Ovary (tissue), 9 donors: ENCODE measurements around the gene LRP2. TPM values are rescaled to one million over a fixed set of nuclear protein-coding genes. Genes with fewer than 3 reads are reported as not detected.

Experiments used
- DNase-seq, 5 donors: peaks; one replicate each; pipeline ENCODE4 v3.0.0-alpha.2; 2019 to 2020
- H3K27ac ChIP-seq, 2 donors: fragments of 200-600 bp; one replicate each; pipeline versions ENCODE4 v1.5.1 to v1.8.0; 2019 to 2022
- H3K27me3 ChIP-seq: fragments of 200-600 bp; one replicate; pipeline ENCODE4 v1.8.0; 2022
- H3K36me3 ChIP-seq: fragments of 200-600 bp; sonication (generic); one replicate; pipeline ENCODE4 v1.5.1; 2019
- H3K4me1 ChIP-seq: one replicate; pipeline ENCODE4 v1.8.1; 2013; ENCODE audit warnings: mild to moderate bottlenecking, moderate library complexity; ENCODE audit not compliant: insufficient read depth
- H3K4me3 ChIP-seq: fragments of 200-600 bp; sonication (generic); one replicate; pipeline ENCODE4 v1.5.1; 2017
- H3K9me3 ChIP-seq, 2 donors: fragments of 200-600 bp in 1 of 2; sonication (generic) in 1 of 2; one replicate each; pipeline versions ENCODE4 v1.5.1 to v1.8.1; 2013 to 2019; ENCODE audit warnings: mild to moderate bottlenecking in 1 of 2, moderate library complexity in 1 of 2
- EP300 ChIP-seq: sonication (generic); formaldehyde crosslinking; IDR thresholded peaks from one replicate; pipeline ENCODE4 v1.6.1; 2017; ENCODE audit warnings: antibody characterized with exemption
- POLR2A ChIP-seq: fragments of 450-650 bp; IDR thresholded peaks from one replicate; pipeline ENCODE4 v1.6.1; 2017; ENCODE audit warnings: antibody characterized with exemption, mild to moderate bottlenecking, moderate library complexity
- WGBS, 3 donors: extraction: QIAGEN DNeasy Blood & Tissue Kit in 1 of 3; methylation state at CpG; one replicate each; pipeline versions ENCODE4 v1.1.5 to v1.1.7; 2013 to 2017; 5-methylcytosine and 5-hydroxymethylcytosine counted together
- intact Hi-C, 4 donors: fragments of 100-400 bp; cut with DNase I; formaldehyde crosslinking; loops; one replicate each; pipeline versions ENCODE4 v1.11.0 to v1.15.1; 2022 to 2023
- polyA plus RNA-seq, 2 donors: library from polyadenylated mRNA; stranded (reverse); fragments of 200-250 nt in 1 of 2; fragments of 350-450 nt in 1 of 2; fragmentation: Illumina TruSeq in 1 of 2; extraction: RNeasy Lipid Tissue Mini Kit (QIAGEN cat#74804) in 1 of 2; gene quantifications; one replicate each; pipeline ENCODE4 v1.2.3, GENCODE V29; 2013 to 2014
- total RNA-seq, 7 donors: library from RNA; depleted of rRNA in 2 of 7; stranded (reverse); fragments of >200 nt in 2 of 7; fragmentation: NEBNext Ultra II Directional in 3 of 7; extraction: Animal tissue kit (Norgen Biotek cat#: 25700) in 3 of 7; gene quantifications; one replicate each; pipeline versions ENCODE4 v1.1.0 to v1.2.4, GENCODE V29; 2016 to 2023
- TF ChIP-seq, protein P1 (sequence below), 3 donors: fragments of 450-650 bp in 2 of 3; fragments of 200-600 bp in 1 of 3; IDR thresholded peaks; one replicate each; pipeline versions ENCODE4 v1.5.1 to v1.8.0; 2016 to 2022; ENCODE audit warnings: antibody characterized with exemption in 3 of 3, mild to moderate bottlenecking in 1 of 3
- donor health status: DM: no; HTN: no; CAD: no; lungs with moderate emphysema.
- donor health status: DM: no; HTN: no; CAD: no.
- donor health status: Bipolar disorder and iron deficiency.
- donor health status: DM: yes; HTN: yes; CAD: no.
- donor health status: DM: no; HTN: no; CAD: no.
- donor health status: DM: yes; HTN: yes; CAD: no.

Gene LRP2
- total and polyA plus RNA-seq, 9 donors: 0.01 to 13.4 (median 0.24) TPM

DNA sequence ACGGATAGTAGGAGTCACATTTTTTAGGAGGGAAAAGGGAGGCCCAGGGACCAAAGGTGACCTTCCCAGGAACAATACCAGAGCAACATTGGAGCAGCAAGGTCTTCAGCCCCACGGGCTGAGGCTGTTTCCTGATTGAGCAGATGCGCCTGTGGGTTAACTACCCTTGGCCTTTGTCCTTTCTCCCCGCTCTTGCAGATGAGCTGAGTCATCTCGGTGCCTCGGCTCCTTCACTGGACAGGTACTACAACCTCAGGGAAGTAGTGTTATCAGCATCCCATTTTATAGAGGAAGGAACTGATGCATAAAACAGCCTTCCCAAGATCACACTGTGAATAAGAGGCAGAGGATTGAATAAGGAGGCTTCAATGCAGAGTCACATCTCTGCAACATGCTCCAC is 249.5 kb downstream of the LRP2 start:
- WGBS, 3 donors: 78 to 91% (median 89%) methylated on average over 6 of the region's 6 CpGs
- no peaks in the 10 kb centered on the region for H3K9me3 ChIP-seq
- no peak for TF ChIP-seq EP300
- no peak for TF ChIP-seq POLR2A
- TF ChIP-seq, protein P1, sequence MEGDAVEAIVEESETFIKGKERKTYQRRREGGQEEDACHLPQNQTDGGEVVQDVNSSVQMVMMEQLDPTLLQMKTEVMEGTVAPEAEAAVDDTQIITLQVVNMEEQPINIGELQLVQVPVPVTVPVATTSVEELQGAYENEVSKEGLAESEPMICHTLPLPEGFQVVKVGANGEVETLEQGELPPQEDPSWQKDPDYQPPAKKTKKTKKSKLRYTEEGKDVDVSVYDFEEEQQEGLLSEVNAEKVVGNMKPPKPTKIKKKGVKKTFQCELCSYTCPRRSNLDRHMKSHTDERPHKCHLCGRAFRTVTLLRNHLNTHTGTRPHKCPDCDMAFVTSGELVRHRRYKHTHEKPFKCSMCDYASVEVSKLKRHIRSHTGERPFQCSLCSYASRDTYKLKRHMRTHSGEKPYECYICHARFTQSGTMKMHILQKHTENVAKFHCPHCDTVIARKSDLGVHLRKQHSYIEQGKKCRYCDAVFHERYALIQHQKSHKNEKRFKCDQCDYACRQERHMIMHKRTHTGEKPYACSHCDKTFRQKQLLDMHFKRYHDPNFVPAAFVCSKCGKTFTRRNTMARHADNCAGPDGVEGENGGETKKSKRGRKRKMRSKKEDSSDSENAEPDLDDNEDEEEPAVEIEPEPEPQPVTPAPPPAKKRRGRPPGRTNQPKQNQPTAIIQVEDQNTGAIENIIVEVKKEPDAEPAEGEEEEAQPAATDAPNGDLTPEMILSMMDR (IDR thresholded peaks at IDR 0.05): no peak

DNA sequence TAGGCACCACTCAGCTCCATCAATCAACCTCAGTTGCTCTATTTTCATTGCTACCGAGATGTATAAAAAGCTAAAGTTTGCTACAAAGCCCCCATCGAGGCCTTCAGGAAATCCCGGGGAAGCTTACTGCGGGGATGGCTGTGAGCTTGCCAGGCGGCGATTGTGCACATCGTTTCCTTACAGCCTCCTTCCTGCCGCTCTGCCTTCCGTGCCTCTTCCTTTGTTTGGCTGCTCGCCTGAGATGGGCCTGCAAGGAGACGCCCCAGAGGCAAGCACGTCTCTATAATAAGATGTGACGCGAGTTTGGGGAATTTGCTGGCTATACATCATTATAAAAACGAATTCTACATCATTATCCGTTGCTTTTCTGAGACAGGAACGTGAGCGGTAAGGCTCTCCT is 251.4 kb downstream of the LRP2 start:
- H3K4me3 ChIP-seq: no peak overlapping the region
- H3K4me1 ChIP-seq: no peaks in the 10 kb centered on the region
- no peaks in the 10 kb centered on the region for H3K27me3 ChIP-seq
- no peaks in the 10 kb centered on the region for H3K36me3 ChIP-seq
- no peak for TF ChIP-seq POLR2A
- TF ChIP-seq, protein P1 (IDR thresholded peaks at IDR 0.05): no peak
- intact Hi-C loops: no loop called here
- H3K9me3 ChIP-seq: no peaks in the 10 kb centered on the region
- DNase-seq: no peak
- WGBS, 3 donors: 48 to 59% (median 58%) methylated on average over 18 of the region's 18 CpGs
- no peak overlapping the region for H3K27ac ChIP-seq

More for the DNA sequence above, 249.5 kb downstream of the LRP2 start:
- H3K27me3 ChIP-seq: no peaks in the 10 kb centered on the region
- no peak overlapping the region for H3K27ac ChIP-seq
- no peaks in the 10 kb centered on the region for H3K4me1 ChIP-seq
- no peak for DNase-seq
- H3K36me3 ChIP-seq: no peaks in the 10 kb centered on the region
- intact Hi-C loops: no loop called here
- no peak overlapping the region for H3K4me3 ChIP-seq

DNA sequence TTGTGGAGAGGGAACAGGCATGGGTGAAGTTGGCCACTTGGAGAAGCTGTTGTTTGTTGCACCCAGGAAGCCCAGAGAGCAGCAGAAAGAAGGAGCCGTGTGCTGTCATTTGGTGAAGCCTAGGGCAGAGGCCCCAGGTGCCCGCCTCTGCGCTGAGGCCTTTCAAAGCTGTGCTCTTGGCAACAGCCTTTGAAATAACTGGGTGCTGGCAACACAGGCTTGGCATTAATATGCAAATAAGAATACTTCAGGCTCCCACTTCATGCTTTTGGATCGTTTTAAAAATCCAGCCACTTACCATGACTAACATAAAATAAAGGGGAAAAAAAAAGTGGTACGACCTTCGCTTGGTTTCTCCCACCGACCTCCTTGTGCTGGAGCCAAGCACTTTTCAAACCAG is 251.9 kb downstream of the LRP2 start:
- H3K4me3 ChIP-seq: no peak overlapping the region
- H3K27me3 ChIP-seq: no peaks in the 10 kb centered on the region
- DNase-seq: no peak
- no peak for TF ChIP-seq POLR2A
- TF ChIP-seq EP300: no peak
- TF ChIP-seq, protein P1 (IDR thresholded peaks at IDR 0.05): no peak
- H3K27ac ChIP-seq: no peak overlapping the region
- no peaks in the 10 kb centered on the region for H3K4me1 ChIP-seq
- intact Hi-C loops: no loop called here
- 75 to 87% (median 76%) methylated on average over 7 of the region's 7 CpGs for WGBS, 3 donors
- H3K9me3 ChIP-seq: no peaks in the 10 kb centered on the region
- H3K36me3 ChIP-seq: no peaks in the 10 kb centered on the region

DNA sequence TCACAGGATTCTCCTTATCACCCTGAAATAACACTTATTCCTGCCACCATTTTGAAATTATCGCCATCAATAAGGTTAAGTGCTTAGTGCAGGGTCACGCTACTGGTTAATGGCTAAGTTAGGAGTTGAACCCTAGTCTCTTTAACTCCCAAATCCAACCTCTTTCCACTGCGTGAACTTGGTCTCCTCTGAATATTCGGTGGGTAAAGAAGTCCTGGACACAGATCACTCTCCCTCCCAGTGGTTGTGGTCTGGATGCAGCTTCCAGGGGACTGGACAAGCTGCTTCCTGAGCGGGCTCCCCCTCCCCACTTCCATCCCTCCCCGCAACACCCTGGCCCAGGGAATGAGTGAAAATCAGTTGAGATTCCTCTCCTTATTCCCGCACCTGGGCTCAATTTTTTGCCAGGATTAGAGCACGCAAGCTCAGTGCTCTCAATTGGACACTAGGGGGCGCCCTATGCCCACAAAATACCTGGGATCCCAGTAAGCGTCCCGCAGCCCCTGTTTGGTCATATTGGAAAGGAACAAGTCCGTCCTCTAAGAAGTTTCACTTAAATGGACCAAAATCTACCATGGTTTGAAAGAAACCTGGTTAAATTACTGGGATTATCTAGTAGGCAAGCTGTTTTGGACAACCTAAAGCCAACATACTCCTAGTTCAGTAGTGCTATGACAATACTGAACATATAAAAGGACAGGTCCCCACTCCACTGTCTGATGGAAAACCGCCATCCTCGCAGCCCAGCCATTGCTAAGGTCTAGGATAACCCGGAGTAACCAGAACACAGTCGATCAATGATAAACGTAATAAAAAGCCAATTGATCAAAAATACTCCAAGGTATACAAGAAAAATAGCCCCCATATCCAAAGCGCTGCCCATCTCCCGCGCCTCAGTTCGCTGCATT is 252.6 kb downstream of the LRP2 start:
- H3K4me3 ChIP-seq: no peak overlapping the region
- intact Hi-C loops: no loop called here
- DNase-seq: peak; percentile 18 to 56 (median 25)

More for the DNA sequence above, 252.6 kb downstream of the LRP2 start:
- Histone ChIP-seq H3K27me3 (no peaks in the 10 kb centered on the region), H3K9me3 (no peaks in the 10 kb centered on the region), H3K36me3 (no peaks in the 10 kb centered on the region), H3K27ac (no peak overlapping the region), H3K4me1 (no peaks in the 10 kb centered on the region)
- WGBS, 3 donors: 45 to 51% (median 50%) methylated on average over 21 of the region's 21 CpGs
- no peak for TF ChIP-seq EP300
- TF ChIP-seq, protein P1 (IDR thresholded peaks at IDR 0.05): no peak
- TF ChIP-seq POLR2A: no peak
